Renal pelvis (tissue), 4 donors: Measurements from ENCODE around the gene TXNIP. TPM values are rescaled to one million over a fixed set of nuclear protein-coding genes. Genes with fewer than 3 reads are reported as not detected.

ENCODE experiments used
- DNase-seq: peaks from one replicate; pipeline ENCODE4 v3.0.0-alpha.2; 2013
- polyA plus RNA-seq, 3 donors: library from polyadenylated mRNA; unstranded; fragments of 120-200 nt; gene quantifications; one replicate each; pipeline ENCODE4 v1.2.1, GENCODE V29; 2013; ENCODE audit not compliant: insufficient read length in 3 of 3

Gene TXNIP
- polyA plus RNA-seq, 3 donors, result 465 to 546 (median 519) TPM

- DNase-seq, result no peak
Observed at GRCh38 chr1:145991735-145992412, 4.5 kb downstream of the TXNIP start.

GRCh38 chr1:145990249-145990855 is 6.0 kb downstream of the TXNIP start:
- DNase-seq, result no peak

GRCh38 chr1:145988773-145989172 is 7.6 kb downstream of the TXNIP start:
- DNase-seq, result no peak

GRCh38 chr1:145987926-145988325 is 8.5 kb downstream of the TXNIP start:
- no peak for DNase-seq

DNA sequence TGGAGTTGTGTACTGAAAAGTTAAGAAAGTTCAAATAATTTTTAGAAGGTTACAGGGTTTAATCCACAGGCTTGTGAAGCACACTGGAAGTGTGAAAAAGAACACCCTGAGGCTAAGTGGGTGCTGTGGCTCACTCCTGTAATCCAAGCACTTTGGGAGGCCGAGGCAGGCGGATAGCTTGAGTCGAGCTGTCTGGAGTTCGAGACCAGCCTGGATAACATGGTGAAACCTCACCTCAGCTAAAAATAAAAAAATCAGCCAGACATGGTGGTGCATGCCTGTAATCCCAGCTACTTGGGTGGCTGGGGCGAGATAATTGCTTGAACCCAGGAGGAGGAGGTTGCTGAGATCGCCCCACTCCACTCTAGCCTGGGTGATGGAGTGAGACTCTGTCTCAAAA is 9.8 kb downstream of the TXNIP start:
- no peak for DNase-seq

GRCh38 chr1:145985502-145986439 is 10.6 kb downstream of the TXNIP start:
- DNase-seq, result no peak

DNA sequence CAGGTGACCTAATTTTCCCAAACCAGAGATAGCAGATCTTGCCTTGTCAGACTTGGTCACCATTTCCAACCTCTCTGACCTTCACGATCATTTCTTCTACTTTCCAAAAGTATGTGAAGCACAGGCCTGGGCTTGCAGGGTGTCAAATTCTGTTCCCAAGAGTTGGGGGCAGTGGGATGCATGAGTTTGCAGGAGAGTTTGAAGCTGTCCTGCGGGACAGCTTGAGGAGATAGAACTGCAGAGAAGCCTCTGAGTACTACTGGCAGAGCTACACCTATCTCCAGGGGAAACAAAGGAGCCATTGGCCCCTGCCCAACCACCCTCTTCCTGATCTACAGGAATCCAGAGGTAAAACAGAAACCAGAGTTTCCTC is 11.3 kb downstream of the TXNIP start:
- no peak for DNase-seq

- DNase-seq, result no peak
Observed at GRCh38 chr1:145983960-145984830, 12.2 kb downstream of the TXNIP start.

DNA sequence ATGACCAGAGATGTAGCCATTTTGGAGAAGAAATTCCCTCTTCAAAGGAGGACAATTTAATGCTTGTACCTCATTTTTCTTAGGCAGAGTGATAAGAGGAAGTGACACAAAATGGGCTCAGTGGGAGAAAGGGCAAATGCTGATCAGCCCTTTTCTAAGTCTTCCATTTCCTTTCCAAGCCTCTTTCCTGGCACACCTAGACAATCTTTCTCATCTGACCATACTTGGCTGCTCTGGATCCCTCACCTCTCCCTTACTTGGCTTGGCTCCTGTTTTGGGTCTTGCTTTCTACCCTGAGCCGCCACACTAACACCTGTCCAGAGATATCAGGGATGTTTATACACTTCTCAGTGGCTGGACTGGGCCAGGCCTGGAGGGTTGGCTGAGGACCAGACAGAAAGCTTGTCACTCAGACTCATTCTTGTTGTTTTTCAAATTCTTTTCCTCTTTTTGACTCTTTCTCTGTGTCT is 13.1 kb downstream of the TXNIP start:
- DNase-seq, result no peak

DNA sequence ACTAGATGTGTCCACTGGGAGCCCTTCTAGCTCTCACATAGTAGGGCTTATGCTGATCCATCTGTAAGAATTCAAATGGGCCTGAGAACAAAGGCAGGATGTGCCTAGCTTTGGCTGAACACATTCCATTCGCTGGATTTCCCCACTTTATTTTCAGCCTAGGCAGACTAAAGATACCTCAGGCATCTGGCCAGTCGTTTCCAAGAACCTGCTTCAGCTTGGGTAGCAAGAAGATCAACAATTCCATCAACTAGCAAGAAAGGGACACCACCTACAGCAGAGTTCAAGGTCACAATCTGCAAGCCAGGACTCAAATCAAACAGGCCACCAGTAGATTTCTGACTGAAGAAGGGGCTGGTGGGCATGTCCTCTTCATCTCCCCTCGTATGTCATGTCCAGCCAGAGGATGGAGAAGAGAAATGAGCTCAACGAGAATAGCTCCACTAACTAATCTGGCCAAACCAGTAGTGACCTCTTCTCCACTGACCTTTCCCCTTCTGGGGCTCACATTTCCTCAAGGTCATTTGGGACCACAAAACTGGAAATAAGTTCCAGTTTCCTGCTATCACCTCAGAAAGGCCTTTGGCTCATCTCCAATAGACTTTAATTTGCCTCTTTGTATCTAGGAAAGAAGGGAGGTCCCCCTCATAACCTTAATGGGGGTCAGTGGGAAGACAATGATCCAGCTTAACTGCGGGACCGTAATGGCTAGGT is 14.2 kb downstream of the TXNIP start:
- DNase-seq, result no peak

GRCh38 chr1:145980457-145980994 is 15.9 kb downstream of the TXNIP start:
- no peak for DNase-seq

DNA sequence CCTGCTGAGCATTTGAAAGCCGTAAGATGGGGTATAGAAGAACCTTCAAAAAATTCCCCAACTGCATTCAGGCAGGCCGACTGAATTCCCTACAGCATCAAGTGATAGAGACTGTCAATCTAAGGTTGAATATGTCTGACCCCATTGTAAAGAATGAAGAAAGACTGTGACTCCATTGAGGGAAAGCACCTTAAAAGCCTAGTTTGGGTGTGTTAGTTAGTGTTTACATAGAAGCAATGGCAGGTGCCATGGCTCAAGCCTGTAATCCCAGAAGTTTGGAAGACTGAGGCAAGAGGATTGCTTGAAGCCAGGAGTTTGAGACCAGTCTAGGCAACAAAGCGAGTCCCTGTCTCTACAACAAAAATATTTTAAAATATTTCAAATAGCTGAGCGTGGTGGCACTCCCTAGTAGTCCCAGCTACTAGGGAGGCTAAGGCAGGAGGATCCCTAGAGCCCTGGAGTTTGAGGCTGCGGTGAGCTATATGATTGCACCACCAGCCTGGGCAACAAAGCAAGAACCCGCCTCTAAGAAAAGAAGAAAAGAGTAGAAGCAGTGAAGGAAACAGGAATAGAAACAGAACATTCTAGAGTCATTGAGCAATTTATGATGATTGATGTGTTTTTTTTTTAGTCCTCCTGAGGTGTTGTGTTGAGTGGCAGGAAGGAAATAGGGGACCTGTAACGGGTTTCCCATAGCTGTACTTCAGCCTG is 16.5 kb downstream of the TXNIP start:
- DNase-seq, result no peak

GRCh38 chr1:145978854-145979745 is 17.3 kb downstream of the TXNIP start:
- peak; percentile 99 for DNase-seq

DNA sequence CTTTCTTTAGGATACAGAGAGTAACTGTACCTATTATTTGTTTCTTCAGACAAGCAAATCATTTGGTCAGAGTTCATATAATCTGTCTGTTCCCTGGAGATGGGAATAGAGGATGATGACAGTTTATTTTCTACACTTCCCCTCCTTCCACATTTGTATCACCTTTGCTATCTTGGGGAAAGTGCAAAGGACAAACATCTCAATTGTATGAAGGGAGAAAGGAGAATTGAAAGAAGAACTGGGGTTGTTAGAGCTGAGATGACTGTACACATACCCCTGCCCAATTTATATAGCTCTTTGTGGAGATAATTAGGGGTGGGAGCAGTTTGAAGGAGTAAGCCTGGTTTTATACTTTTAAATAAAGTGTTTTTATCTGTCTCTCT is 17.9 kb downstream of the TXNIP start:
- DNase-seq, result no peak

- peak; percentile 83 for DNase-seq
Observed at GRCh38 chr1:145977486-145978470, 18.6 kb downstream of the TXNIP start.

DNA sequence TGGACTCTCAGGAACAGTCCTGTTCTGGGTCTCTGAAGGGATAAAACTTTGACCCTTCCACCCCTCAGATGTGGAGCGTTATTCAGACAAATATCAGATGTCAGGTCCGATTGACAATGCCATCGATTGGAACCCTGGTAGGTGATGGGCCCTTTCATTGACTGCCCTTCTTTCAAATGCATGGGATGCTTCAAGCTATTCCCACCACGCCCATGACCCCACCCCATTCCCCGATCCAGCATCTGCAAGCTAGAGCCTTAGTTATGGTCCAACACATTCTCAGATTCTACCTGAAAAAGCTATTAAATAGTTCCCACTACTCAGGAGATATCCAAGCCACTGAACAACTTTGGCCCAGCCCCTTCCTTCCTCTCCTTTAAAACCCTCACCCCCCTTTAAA is 19.4 kb downstream of the TXNIP start:
- DNase-seq, result no peak

DNA sequence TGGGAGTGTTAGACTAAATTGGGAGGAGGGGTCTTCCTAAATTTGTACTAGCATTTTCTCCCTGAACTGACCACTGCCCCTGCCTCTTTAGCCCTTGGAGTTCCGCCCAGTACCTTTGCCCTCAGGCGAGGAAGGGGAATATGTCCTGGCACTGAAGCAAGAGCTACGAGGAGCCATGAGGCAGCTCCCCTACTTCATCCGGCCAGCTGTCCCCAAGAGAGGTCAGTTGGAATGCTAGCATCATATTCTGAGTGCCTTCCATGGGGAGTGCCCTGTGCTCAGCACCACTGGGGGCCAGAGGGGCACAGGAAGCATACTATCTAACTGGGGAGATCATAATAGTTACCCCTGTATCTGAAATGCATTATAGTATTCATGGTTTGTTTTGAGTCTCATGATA is 21.2 kb downstream of the TXNIP start:
- no peak for DNase-seq

GRCh38 chr1:145974721-145975120 is 21.7 kb downstream of the TXNIP start:
- DNase-seq, result no peak
